HG02763 (cell line): Measurements from ENCODE around the gene ITPR3.

Source experiments
- ATAC-seq: cut with Tn5 transposase; IDR thresholded peaks from one replicate; pipeline ENCODE4 v1.9.1; 2021; ENCODE audit warnings: mild to moderate bottlenecking, moderate library complexity; ENCODE audit not compliant: unreplicated experiment

The ITPR3 gene

GRCh38 chr6:33664506-33665057 lies 43.5 kb downstream of the ITPR3 start:
- no peak for ATAC-seq

- no peak for ATAC-seq
Observed at GRCh38 chr6:33665957-33666356, 44.8 kb downstream of the ITPR3 start.

GRCh38 chr6:33667072-33667471 lies 46.0 kb downstream of the ITPR3 start:
- ATAC-seq, result no peak

GRCh38 chr6:33667776-33668175 lies 46.7 kb downstream of the ITPR3 start:
- no peak for ATAC-seq

GRCh38 chr6:33668328-33668727 lies 47.2 kb downstream of the ITPR3 start:
- ATAC-seq, result no peak

GRCh38 chr6:33668914-33669313 lies 47.8 kb downstream of the ITPR3 start:
- ATAC-seq, result no peak

- no peak for ATAC-seq
Observed at GRCh38 chr6:33670086-33670660, 49.1 kb downstream of the ITPR3 start.

GRCh38 chr6:33670971-33671743 lies 50.0 kb downstream of the ITPR3 start:
- no peak for ATAC-seq

GRCh38 chr6:33671744-33672072 lies 50.6 kb downstream of the ITPR3 start:
- no peak for ATAC-seq

- ATAC-seq, result no peak
Observed at GRCh38 chr6:33672808-33673207, 51.7 kb downstream of the ITPR3 start.

- no peak for ATAC-seq
Observed at GRCh38 chr6:33673851-33674250, 52.7 kb downstream of the ITPR3 start.

- no peak for ATAC-seq
Observed at GRCh38 chr6:33675968-33676367, 54.8 kb downstream of the ITPR3 start.

- no peak for ATAC-seq
Observed at GRCh38 chr6:33676416-33677142, 55.5 kb downstream of the ITPR3 start.

- no peak for ATAC-seq
Observed at GRCh38 chr6:33677143-33677660, 56.1 kb downstream of the ITPR3 start.

GRCh38 chr6:33677689-33678088 lies 56.6 kb downstream of the ITPR3 start:
- no peak for ATAC-seq

GRCh38 chr6:33678233-33678931 lies 57.3 kb downstream of the ITPR3 start:
- ATAC-seq, result no peak

GRCh38 chr6:33678932-33679490 lies 57.9 kb downstream of the ITPR3 start:
- no peak for ATAC-seq

- no peak for ATAC-seq
Observed at GRCh38 chr6:33679761-33680160, 58.6 kb downstream of the ITPR3 start.

- ATAC-seq, result no peak
Observed at GRCh38 chr6:33682341-33682740, 61.2 kb downstream of the ITPR3 start.

- ATAC-seq, result no peak
Observed at GRCh38 chr6:33683051-33683571, 62.0 kb downstream of the ITPR3 start.
